Left ventricle myocardium superior (tissue), 1 donor: ENCODE measurements around the gene CHST8. TPM values are rescaled to one million over a fixed set of nuclear protein-coding genes. Genes with fewer than 3 reads are reported as not detected.
A peak's percentile ranks its signal among the peaks of the same experiment; 100 is the strongest.
"Not testable (repeated sequence)": the region's sequence is repeated elsewhere in the genome, so short reads cannot be mapped to it uniquely, and the experiment has no call there.

Source experiments
- ATAC-seq: fragments of 200-7000 bp; cut with Tn5 transposase; one replicate; pipeline ENCODE4 v1.9.1; 2020; ENCODE audit warnings: mild to moderate bottlenecking, moderate library complexity
- DNase-seq: peaks from one replicate; pipeline ENCODE4 v3.0.0-alpha.2; 2020
- intact Hi-C: fragments of 100-400 bp; cut with micrococcal nuclease; formaldehyde crosslinking; loops from one replicate; pipeline ENCODE4 v1.11.0; 2022
- long read RNA-seq: library from polyadenylated mRNA; unstranded; transcript quantifications from one replicate; pipeline ENCODE4 v2.0.0, GENCODE V29; 2021
- total RNA-seq: library from RNA; stranded (reverse); fragmentation: NEBNext Ultra II Directional; extraction: Animal tissue kit (Norgen Biotek cat#: 25700); gene quantifications from one replicate; pipeline ENCODE4 v1.2.1, GENCODE V29; 2021
- donor health status: DM: no; HTN: yes; CAD: no; lungs with severe emphysema.

Gene CHST8, protein sequence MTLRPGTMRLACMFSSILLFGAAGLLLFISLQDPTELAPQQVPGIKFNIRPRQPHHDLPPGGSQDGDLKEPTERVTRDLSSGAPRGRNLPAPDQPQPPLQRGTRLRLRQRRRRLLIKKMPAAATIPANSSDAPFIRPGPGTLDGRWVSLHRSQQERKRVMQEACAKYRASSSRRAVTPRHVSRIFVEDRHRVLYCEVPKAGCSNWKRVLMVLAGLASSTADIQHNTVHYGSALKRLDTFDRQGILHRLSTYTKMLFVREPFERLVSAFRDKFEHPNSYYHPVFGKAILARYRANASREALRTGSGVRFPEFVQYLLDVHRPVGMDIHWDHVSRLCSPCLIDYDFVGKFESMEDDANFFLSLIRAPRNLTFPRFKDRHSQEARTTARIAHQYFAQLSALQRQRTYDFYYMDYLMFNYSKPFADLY
- not detected for total RNA-seq
- long read RNA-seq, result 0 reads

DNA sequence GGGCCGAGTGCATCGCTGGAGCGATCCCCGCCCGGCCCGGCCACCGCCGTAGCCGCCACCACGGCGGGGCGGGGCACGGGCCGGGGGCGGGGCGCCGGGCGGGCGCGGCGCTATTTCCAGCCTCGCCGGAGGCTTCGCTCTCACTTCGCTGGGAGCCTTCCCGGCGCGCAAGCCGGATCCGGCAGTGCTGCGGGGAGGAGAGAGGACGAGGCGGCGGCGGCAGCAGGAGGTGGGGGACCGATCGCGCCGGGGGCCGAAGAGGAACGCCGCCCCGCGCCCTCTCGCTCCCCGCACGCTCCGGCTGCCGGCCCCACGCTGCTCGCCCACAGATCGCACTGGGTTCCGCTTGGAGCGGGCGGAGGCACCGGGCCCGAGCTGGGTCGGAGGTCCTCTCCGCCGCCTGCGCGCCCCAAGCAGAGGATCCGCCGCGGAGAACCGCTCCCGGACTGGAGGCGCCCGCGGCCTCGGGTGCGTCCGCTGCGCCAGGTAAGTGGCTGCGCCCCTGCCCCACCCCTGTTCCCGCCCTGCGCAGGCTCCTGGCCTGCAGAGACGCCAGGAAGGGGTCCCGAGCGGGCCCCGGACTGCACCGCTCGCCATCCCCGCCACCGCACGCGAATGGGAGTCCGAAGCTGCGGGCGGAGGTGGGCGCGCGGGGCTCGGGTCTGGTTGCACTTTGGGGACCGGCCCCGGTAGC lies at the start of gene CHST8:
TSS of gene CHST8 (plus strand) at position 143 of the 694 bp plus-strand sequence. CDS start 67,309 bp downstream, outside the sequence.
- ATAC-seq (peak; percentile 94), DNase-seq (peak; percentile 67)
- intact Hi-C loops, result no loop called here

DNA sequence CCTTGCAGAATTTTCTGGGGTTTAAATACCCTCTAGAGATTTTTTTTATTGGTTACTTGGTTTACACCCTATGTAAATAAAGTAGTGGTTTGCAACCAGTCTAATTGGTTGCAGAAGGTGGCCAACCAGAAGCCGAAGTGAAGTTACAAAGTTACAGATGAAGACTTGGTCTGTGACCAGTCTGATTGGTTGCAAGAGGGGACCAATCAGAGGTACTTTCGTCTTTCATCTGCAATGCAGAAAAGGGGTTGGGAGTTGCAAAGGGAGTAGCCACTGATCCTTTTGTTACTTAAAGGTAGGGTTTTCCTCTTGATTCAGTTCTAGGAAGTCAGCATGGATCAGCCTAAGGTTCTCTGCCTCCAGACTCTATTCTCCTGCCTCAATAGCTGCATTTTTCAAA lies 48.8 kb upstream of the CHST8 start:
- DNase-seq (no peak), ATAC-seq (no peak)
- intact Hi-C loops, result no loop called here

DNA sequence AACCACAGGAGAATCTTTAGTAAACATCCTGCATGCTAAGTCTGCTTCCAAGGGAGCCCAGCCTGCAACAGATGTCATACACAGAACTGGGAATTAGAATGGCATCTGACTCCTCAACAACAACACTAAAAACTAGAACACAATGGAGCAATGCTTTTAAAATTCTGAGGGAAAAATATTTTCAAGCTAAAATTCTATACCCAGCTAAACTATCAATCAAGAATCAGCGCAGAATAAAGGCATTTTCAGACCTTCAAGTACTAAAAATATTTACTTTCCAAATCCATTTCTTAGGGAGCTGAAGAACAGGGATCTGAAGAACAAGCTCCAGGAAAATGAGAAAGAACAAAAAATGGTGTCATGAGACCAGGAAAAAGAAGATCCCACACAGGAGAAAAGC lies 46.9 kb upstream of the CHST8 start:
- ATAC-seq, result no peak
- no peak for DNase-seq
- intact Hi-C loops, result no loop called here

DNA sequence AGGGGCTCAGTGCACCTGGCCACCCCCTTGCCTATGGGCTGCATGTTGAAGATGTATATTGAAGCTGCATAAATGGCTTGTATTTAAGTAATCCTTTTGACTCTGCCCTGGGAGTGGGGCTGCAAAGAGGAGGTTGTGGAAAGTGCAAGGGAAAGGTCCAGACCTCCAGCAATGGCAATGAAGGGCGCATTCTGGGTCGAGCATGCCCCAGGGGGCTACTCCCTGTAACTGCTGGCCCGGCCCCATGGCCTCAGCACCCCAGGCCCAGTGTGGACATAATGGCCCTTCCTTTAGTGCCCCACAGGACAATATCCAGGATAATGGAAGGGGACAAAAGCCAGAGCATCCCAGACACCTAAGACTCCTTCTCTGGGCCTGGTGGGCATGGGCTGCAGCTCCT lies 43.1 kb upstream of the CHST8 start:
- intact Hi-C loops, result no loop called here

DNA sequence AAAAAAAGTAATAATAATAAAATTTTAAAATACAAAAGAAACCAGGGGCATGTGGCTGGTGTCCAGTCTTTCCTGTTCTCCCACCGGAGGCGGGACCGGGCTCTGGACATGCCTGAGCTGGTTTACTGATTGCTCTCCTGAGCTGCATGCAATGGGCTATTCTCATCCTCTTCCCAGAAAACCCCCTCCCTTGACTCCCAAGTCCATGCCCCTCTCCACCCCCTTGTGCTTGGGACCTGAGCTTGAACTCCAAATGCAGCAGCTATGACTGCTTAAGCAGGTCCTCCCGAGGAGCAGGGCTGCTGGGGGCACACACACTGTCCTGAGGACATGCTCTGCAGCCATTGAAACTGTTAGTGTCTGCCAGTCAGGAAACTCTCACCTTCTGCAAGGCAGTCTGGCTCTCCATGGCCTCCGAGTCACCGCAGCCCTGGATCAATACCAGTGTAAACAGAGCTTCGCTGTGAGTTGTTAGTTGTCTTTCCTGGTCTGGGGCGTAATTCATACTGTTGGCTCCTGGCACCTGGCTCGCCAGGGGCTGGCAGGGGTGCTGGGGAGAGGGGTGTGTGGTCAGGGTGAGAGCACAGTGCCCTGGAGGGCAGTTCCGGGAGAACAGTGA lies 41.6 kb upstream of the CHST8 start:
- ATAC-seq, result no peak
- no peak for DNase-seq
- intact Hi-C loops, result no loop called here

More for the DNA sequence above, 43.1 kb upstream of the CHST8 start:
- DNase-seq (no peak), ATAC-seq (no peak)

DNA sequence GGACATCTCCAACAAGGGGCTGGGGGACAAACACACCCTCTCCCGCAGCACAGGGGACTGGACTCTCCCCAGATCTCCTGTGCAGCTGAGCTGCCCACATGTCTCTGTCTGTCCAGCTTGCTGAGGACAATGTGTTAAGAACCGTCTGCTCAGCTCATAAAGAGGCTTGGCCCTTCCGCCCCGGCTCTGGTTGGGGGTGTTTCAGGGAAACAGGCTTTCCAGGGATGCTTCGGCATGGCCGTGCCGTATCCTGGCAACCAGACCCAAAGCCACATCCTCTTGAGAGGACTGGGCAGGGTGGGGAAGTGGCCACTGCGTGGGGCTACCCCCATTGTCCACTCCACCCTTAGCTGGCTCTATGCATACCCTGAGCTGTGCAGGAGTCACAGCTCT lies 41.1 kb upstream of the CHST8 start:
- no peak for ATAC-seq
- intact Hi-C loops, result no loop called here
- no peak for DNase-seq

DNA sequence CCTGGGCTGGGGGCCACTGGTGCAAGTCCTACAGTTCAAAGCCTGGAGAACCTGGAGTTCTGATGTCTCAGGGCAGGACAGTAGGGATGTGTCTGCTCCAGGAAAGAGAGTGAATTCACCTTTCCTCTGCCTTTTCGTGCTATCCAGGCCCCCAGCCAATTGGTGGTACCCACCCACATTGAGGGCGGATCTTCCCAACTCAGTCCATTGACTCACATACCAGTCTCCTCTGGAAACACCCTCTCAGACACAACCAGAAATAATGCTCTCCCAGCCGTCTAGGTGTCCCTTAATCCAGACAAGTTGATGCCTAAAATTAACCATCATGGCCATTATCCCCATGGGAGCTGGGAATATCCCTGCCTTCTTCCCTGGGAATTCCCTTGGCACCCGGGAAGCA lies 38.8 kb upstream of the CHST8 start:
- intact Hi-C loops, result no loop called here
- DNase-seq (no peak), ATAC-seq (no peak)

DNA sequence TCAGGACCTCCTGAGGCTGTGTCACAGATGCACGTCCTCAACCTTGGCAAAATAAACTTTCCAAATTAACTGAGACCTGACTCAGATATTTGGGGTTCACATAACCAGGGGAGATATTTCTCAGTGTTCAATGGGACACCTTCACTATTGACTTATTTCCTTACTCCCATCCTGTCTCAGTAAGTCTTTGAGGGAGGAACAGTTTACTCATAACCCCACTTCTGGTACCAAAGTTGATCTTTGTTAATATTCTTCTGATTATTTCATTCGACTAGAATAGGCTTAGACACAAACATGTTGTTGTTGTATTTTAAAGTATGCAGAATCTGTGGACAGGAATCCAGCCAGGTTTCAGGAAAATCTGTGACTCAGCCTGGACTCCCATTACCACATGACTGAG lies 34.6 kb upstream of the CHST8 start:
- intact Hi-C loops, result no loop called here
- no peak for ATAC-seq
- DNase-seq, result no peak

DNA sequence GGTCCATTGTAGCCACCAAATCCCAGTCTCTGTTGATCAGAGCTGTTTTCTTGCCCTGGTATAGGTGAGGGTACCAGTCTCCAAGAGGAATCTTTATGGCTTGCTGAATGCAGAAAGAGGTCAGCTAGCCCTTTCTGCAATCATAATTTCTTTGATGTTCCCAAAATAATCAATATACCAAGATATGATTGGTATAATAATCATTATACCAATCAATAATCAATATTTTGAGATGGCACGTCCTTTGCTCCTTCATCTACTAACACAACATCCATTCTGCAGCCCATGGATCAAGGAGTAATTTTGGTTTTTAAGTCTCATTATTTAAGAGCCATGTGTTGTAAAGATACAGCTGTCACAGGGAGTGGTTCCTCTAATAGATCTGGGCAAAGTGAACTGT lies 31.5 kb upstream of the CHST8 start:
- intact Hi-C loops, result no loop called here
- no peak for ATAC-seq
- no peak for DNase-seq

DNA sequence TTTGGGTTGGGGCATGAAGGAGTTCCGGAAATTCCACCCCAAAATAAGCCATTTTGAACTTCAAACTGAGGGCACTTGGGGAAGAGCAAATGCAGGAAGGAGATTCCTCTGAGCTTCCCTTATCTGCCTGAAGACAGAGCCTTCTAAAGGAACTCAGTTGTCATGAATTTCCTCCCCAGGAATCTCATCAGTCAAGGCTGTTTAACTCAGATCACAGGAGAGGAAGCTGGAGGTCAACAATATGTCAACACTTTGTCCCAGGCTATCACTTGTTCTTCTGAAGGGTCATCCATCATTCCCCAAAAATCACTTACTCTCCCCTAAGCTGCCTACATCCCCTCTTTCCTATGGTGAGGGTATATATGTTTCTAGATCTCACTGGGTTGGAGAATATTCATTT lies 26.0 kb upstream of the CHST8 start:
- DNase-seq (no peak), ATAC-seq (no peak)
- intact Hi-C loops, result no loop called here

DNA sequence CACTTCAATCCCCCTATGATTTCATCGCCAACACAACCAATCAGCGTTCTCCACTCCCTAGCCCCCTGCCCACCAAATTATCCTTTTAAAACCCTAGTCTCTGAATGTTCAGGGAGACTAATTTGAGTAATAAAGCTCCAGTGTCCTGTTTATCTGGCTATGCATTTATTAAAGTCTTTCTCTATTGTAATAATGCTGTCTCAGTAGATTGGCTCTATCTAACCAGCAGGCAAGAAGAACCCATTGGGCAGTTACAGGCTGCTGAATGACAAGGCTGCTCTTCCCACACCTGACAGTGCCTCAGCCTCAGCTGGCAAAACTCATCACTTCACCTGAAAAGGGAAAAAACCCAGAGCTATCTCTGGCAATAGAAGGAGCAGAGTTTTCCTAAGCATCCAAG lies 20.2 kb upstream of the CHST8 start:
- intact Hi-C loops, result no loop called here
- no peak for DNase-seq
- no peak for ATAC-seq

DNA sequence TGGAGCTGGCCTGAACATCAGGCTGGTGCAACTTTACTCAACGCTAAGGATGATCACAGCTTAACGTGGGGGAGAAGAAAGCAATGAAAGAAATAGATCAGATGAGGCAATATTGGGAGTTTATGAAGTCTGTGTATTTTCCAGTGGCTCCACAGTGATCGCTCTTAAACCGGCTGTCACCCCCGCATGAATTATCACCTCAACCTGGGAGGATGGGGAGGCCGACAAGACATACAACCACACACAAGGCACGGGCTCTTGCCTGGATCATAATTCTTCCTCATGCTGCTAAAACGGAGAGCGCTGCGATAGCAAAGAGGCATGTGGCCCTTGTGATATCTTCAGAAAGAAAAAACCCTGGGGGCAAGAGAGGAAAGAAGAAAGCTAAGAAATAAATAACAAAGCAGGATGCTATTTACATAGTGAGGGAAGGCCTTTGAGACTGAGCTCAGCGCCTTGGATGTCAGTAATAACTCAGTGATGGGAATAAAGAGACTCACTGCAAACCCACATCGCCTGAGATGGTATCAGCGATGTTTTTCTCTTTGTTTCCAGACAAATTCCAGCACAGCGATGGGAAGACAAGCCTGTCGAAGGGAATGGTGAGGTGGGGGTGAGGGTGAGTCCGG lies 19.1 kb upstream of the CHST8 start:
- DNase-seq, result no peak
- intact Hi-C loops, result no loop called here
- no peak for ATAC-seq

DNA sequence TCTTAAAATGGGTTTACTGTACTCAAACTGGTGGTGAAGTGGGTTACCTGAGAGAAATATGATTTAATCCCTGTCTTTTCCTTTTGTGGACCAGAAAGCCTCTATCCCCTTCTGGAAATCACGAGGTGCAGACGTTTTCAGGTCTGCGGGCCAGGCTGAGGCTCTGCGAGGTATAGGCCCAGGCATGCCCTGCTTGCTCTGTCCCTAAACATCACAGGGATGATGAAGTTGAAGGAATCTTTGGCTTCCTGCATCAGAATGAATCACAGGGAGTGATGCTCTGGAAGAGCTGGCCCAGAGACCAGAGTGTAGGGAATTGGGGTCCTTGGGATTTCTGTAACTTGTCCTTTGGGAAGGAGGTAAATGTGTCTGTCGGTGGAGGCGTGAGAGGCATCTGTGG lies 18.4 kb upstream of the CHST8 start:
- ATAC-seq (no peak), DNase-seq (no peak)
- intact Hi-C loops, result no loop called here

DNA sequence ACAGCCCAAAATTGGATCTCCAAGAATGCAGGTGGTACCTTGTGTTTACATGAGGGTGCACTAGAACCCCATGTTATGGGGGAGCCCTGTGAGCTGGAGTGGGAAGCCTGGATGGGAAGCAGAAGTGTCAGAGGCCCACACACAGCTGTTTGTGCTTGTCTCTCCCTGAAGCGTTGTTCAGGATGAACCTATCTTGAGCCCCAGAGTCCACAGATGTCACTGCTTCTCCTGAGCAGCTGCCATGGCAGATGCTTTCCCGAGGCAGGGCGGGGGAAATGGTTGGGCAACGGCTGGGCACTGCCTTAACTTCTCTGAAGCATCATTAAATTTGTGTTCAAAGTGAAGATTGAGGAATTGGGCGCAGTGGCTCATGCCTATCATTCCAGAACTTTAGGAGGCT lies 17.1 kb upstream of the CHST8 start:
- DNase-seq, result no peak
- intact Hi-C loops, result no loop called here
- ATAC-seq, result no peak

DNA sequence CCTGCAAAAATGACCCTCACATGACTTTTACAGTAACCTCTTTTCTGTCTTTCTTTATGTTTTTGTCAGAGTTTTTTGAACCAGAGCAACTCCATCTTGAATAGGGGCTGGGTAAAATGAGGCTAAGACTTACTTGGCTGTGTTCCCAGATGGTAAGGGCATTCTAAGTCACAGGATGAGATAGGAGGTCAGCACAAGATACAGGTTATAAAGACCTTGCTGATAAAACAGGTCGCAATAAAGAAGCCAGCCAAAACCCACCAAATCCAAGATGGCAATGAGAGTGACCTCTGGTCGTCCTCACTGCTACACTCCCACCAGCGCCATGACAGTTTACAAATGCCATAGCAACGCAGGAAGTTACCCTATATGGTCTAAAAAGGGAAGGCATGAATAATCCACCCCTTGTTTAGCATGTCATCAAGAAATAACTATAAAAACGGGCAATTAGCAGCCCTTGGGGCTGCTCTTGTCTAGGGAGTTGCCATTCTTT lies 15.9 kb upstream of the CHST8 start:
- DNase-seq, intact Hi-C loops, ATAC-seq: not testable (repeated sequence)

DNA sequence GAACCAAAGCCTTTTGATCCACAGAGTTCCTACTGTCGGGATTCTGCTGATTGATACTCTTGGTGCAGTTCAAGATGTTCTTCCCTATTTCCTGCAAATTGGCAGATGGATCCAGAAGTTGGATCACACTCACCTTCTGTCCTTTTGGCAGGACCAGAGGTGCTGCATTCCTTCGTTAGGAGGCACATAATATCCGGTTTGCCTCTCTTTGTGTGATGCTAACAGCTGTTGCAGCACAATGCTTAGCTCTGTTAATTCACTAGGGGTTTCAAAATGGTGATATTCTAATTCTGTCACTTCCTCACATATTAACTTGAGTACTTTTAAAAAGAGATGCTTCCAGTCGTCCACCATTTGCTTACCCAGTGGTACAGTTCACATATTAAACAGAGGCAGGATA lies 15.2 kb upstream of the CHST8 start:
- ATAC-seq (no peak), DNase-seq (no peak)
- intact Hi-C loops, result no loop called here

DNA sequence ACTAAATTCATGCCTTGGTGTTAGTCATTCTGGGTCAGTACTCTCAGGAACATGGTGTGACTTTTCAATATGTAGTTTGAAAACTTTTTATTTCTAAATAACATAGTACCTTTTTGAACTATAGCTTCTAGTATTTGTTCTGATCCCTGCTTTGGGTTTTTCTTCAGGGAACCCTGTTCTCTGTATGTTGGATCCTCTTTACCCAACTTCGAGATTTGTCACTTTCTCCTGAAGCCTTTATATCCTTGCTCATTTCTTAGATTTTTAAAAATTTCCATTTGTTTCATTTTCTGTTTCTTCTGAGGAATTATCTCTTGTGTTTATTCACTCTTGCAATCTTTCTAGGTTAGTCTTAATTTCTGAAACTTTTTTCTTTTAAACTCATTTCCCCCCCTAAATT lies 12.4 kb upstream of the CHST8 start:
- no peak for ATAC-seq
- no peak for DNase-seq
- intact Hi-C loops, result no loop called here

DNA sequence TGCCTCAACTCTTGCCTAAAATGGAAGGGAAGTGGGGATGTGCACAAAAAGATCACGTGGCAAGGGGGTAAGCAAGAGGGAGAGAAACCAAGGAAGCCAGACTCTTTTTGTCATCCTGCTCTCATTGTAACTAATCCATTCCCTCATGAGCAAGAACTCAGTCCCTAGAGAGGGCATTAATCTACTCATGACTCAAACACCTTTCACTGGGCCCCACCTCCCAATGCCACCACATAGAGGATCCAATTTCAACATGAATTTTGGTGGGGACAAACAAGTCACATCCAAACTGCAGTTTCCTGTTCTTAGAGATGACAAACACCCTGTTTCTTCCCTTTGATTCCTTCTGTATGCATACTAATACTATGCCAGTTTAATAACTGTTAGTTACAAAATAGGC lies 11.2 kb upstream of the CHST8 start:
- intact Hi-C loops, result no loop called here
- DNase-seq (no peak), ATAC-seq (no peak)

DNA sequence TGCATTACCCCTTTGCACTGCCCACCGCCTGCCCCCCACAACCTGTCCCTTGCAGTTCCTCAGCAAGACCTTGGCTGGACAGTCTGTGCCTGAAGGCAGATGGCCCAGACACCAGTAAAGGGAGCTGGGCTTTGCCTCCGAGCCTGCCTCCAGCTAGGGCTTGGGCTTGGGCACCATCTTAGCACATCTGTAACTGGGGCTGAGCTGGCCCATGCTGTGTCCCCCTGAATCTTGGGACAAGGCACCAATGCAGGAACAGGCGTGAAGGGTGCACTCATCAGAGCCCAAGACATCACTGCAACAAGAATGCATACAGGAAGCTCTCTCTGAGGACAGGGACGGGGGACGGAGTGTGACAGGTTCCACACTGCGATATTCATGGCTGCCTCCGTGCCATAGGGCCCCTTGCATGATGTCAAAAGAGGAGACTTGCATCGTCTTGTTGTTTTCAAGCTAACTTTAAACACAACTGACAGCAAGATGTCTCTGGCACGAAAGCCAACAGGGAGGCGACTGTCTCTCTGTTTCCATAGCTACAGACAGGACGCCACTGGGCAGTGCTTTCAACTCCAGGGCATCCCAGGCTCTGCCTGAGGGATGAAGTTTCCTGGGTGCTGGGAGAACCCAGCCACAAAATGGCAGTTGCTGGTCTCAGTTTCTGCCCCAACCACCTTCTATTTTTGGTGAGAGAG lies 8.7 kb upstream of the CHST8 start:
- intact Hi-C loops, result no loop called here
- no peak for ATAC-seq
- DNase-seq, result no peak
